Activated T-cell treated with anti-CD3 and anti-CD28 coated beads, Interleukin-2, amount 50 U/mL, for 48 hours (primary cell): Measurements from ENCODE around the gene ISG20.
"Not testable (repeated sequence)": the region's sequence is repeated elsewhere in the genome, so short reads cannot be mapped to it uniquely, and the experiment has no call there.

Source experiments
- DNase-seq, 2 experiments: peaks; one replicate each; pipeline ENCODE4 v3.0.0-alpha.2; 2020

ISG20 gene

GRCh38 chr15:88619796-88620195 lies 19.0 kb upstream of the ISG20 start:
- DNase-seq: no peak

DNA sequence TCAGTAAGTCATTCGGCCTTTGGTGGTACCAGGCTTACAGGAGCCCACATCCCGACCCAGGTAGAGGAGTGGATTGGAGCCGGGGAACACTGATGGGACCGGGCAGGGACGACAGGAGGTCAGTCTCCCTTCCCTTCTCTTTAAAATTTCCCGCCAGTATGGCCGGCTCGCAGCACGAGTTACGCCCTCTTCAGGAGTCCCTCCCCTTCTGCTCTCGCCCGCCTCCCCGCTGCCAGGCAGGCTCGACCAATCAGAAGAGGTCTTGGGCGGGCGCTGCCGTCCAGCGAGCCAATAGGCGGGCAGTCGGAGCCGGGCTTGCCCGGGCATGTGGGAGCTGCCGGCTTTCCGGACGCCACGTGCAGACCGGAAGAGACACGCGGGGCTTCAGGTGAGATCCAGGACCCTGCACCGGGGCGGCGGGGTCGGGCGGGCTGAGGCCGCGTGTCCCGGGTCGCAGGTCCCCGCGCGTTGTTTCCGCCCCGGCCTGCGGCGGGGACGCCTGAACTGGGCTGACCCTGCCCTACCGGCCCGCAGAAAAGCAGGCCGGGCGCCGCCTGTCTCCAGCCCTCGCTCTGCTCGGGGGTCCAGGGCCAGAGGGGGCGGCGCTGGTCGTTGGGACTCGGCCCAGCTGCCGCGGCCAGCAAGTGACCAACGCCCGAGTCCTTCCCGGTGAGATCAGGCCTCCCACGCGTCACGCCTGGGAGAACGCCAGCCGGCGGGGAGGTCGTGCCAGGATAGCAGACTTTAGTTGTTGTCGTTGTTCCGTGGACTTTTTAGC lies 17.6 kb upstream of the ISG20 start, which contains the start of gene AEN:
Gene AEN, plus strand, starts transcription at position 346 of the 778 bp plus-strand sequence. CDS start 4,870 bp downstream, outside the sequence.
- DNase-seq: peak; percentile 94 to 96

DNA sequence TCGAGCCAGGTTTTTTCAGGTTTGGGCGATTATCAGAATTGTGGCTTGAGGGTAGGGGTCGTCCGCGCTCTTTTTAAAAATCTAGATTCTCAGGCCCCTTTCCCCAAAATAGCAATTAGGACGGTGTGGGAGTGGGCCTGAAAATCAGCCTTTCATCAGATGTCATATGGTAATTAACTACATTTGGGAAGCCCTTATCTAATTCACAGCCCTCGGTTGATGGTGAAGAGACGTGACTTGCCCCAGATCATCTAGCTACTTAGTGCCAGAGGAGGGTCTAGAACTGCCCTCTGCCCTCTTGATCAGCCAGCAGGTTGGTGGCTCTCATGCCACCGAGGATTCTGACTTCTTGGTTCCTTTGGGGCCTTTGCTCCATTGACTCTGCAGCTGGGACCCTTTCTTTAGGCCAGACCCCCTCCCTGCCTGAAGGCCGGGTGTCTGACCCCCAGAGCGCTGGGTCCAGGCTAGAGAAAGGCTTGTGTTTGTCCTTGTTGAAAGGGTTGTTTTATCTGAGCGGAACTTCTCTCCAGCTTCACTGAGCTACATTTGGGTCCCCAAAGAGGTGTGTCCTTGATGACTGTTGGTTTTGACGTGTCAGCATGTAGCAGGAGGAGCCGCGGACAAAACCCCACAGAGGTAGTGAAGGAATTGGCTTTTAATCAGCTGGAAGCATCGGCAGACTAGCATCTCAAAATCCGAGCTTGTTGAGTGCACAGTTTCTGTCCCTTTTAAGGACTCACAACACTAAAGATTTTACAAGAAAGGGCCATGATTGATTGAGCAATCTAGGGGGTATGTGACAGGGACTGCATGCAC lies 16.8 kb upstream of the ISG20 start:
- peak; percentile 68 for DNase-seq

- no peak for DNase-seq
These were observed 16.2 kb upstream of the ISG20 start for GRCh38 chr15:88622605-88622975.

- DNase-seq: peak; percentile 75 to 79
These were observed 15.8 kb upstream of the ISG20 start for GRCh38 chr15:88623061-88623460.

GRCh38 chr15:88623632-88624031 lies 15.2 kb upstream of the ISG20 start:
- no peak for DNase-seq

DNA sequence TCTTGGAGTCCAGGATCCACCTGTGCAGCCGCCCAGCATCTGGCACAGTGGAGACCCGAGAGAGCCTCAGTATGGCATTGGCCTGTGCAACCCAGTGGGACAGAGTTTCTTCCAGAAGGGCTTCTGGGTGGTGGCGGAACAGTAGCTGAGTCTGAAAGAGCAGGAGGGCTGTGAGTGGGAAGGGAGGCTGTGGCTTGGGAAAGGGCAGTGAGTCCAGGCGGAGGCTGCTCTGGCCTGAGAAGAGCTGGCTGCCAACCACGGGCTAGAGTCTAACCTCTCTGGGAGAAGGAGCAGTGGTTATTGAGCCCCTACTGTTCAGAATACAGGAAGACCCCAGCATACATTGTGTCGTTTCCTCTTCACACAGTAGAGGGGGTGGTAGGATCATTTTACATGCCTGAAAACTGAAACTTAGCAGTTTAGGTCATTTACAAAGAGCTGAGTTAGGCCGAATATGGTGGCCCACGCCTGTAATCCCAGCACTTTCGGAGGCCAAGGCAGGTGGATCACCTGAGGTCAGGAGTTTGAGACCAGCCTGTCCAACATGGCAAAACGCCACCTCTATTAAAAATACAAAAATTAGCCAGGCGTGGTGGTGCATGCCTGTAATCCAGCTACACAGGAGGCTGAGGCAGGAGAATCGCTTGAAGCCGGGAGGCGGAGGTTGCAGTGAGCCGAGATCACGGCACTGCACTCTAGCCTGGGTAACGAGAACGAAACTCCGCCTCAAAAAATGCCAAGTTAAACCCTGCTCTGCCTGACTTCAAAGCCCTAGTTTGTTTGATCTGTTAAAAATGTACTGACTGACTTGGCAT lies 14.5 kb upstream of the ISG20 start:
- peak in 1 of 2 experiments; percentile 52 for DNase-seq

DNA sequence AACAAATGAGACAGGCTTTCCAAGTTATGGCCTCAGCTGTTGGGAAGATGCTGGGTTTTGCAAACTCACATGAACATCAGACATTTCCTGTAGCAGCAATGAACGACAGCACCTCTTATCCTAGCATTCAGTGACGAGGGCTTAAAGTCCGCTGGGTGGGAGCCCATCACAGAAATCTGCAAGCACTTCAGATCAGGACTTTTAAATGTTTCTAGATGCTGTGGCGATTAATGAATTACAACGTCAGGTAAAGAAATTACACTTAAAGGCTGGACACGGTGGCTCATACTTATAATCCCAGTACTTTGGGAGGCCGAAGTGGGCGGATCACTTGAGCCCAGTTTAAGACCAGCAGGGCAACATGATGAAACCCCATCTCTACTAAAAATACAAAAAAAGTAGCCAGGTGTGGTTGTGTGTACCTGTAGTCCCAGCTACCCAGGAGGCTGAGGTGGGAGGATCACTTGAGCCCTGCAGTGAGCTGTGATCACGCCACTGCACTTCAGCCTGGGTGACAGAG lies 13.8 kb upstream of the ISG20 start:
- no peak for DNase-seq

GRCh38 chr15:88625943-88626741 lies 12.7 kb upstream of the ISG20 start:
- DNase-seq: peak in 1 of 2 experiments; percentile 18

GRCh38 chr15:88627463-88627862 lies 11.4 kb upstream of the ISG20 start:
- peak in 1 of 2 experiments; percentile 52 for DNase-seq

- no peak for DNase-seq
These were observed 10.7 kb upstream of the ISG20 start for GRCh38 chr15:88628018-88628654.

DNA sequence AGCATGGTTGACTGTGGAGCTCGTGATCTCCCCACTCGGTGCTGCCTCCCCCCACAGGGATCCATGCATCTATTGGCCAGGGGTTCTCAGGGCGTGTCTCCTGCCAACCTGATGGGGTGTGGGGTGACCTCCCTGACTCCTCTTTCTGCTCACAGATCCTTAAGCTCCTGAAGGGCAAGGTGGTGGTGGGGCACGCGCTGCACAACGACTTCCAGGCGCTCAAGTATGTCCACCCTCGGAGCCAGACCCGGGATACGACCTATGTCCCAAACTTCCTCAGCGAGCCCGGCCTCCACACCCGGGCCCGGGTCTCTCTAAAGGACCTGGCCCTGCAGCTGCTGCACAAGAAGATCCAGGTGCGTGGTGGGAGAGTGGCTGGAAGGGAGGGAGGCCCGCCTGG lies 9.7 kb upstream of the ISG20 start:
- DNase-seq: no peak

- DNase-seq: no peak
These were observed 8.6 kb upstream of the ISG20 start for GRCh38 chr15:88630141-88630721.

- no peak for DNase-seq
These were observed 7.9 kb upstream of the ISG20 start for GRCh38 chr15:88630798-88631463.

DNA sequence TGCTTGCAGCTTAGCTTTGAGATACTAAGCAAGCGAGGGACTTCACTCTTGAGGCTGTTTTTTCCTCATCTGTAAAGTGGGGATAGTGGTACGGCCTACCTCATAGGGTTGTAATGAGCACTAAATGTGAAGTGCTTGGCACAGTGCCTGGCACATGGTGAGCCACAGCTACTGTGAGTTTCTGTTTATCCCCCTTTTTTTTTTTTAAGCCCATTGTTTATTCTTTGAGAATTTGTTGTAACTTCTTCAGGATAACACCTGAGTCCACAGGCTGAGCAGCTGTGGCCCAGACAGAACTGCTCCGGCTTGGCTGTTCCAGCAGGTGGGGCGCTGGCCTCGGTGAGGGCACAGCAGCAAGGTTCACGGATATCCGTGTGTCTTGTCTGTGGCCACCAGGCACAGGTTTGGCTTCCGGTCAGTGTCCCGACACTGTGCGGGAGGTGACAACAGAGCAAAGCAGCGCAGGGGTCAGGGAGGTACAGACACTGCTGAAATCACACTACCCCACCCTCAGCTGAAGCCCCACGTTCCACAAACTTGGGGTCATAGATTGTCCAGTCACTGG lies 7.3 kb upstream of the ISG20 start:
- no peak for DNase-seq

GRCh38 chr15:88632797-88633196 lies 6.0 kb upstream of the ISG20 start:
- not testable (repeated sequence) for DNase-seq

DNA sequence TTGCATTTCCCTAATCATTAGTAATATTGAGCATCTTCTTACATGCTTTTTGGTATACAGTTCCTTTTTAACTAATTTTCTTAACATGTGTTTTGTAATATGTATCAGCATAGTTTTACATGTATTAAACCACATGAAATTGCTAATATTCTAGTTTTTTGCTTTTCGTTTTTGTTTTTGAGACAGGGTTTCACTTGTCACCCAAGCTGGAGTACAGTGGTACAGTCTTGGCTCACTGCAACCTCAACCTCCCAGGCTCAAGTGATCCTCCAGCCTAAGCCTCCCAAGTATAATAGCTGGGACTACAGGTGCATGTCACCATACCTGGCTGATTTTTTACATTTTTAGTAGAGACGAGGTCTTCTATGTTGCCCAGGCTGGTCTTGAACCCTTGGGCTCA lies 4.4 kb upstream of the ISG20 start:
- no peak for DNase-seq

- DNase-seq: no peak
These were observed 3.5 kb upstream of the ISG20 start for GRCh38 chr15:88635318-88635717.

GRCh38 chr15:88636050-88636449 lies 2.8 kb upstream of the ISG20 start:
- DNase-seq: peak; percentile 66 to 68

GRCh38 chr15:88636654-88637053 lies 2.2 kb upstream of the ISG20 start:
- DNase-seq: no peak
